ENCODE results near the gene MAPKBP1.

Gene MAPKBP1

GRCh38 chr15:41850482-41851166, 76.3 kb downstream of the MAPKBP1 start:
- DNase-seq = no peak

GRCh38 chr15:41851167-41851523, 76.9 kb downstream of the MAPKBP1 start:
- DNase-seq = no peak

- DNase-seq = no peak
Measured at GRCh38 chr15:41851755-41852370, 77.6 kb downstream of the MAPKBP1 start.

- DNase-seq = no peak
Measured at GRCh38 chr15:41852736-41853590, 78.7 kb downstream of the MAPKBP1 start.

GRCh38 chr15:41853831-41854230, 79.5 kb downstream of the MAPKBP1 start:
- DNase-seq = no peak

GRCh38 chr15:41854443-41854842, 80.2 kb downstream of the MAPKBP1 start:
- no peak for DNase-seq

- DNase-seq = peak; percentile 37
Measured at GRCh38 chr15:41855261-41855961, 81.1 kb downstream of the MAPKBP1 start.

- DNase-seq = no peak
Measured at GRCh38 chr15:41856262-41856661, 82.0 kb downstream of the MAPKBP1 start.

- DNase-seq = no peak
Measured at GRCh38 chr15:41856716-41857115, 82.4 kb downstream of the MAPKBP1 start.

- DNase-seq = no peak
Measured at GRCh38 chr15:41857316-41857715, 83.0 kb downstream of the MAPKBP1 start.

- no peak for DNase-seq
Measured at GRCh38 chr15:41858756-41859155, 84.5 kb downstream of the MAPKBP1 start.

GRCh38 chr15:41860049-41860828, 86.0 kb downstream of the MAPKBP1 start:
- no peak for DNase-seq

GRCh38 chr15:41861736-41862356, 87.6 kb downstream of the MAPKBP1 start:
- DNase-seq = no peak

- no peak for DNase-seq
Measured at GRCh38 chr15:41862515-41863116, 88.3 kb downstream of the MAPKBP1 start.

GRCh38 chr15:41865490-41866055, 91.3 kb downstream of the MAPKBP1 start:
- DNase-seq = no peak

- peak; percentile 69 for DNase-seq
Measured at GRCh38 chr15:41866263-41866703, 92.0 kb downstream of the MAPKBP1 start.

- DNase-seq = no peak
Measured at GRCh38 chr15:41866872-41867579, 92.7 kb downstream of the MAPKBP1 start.

- DNase-seq = no peak
Measured at GRCh38 chr15:41868321-41868720, 94.0 kb downstream of the MAPKBP1 start.

GRCh38 chr15:41869770-41870688, 95.7 kb downstream of the MAPKBP1 start:
- no peak for DNase-seq
